ENCODE results near the gene ZDHHC14. TPM values are rescaled to one million over a fixed set of nuclear protein-coding genes. Genes with fewer than 3 reads are reported as not detected.

The ZDHHC14 gene
- total and polyA plus RNA-seq, 8 donors, result 8.2 to 33.2 (median 25.8) TPM

- Histone ChIP-seq H3K27ac (no peak overlapping the region), H3K9me3 (no peaks in the 10 kb centered on the region), H3K36me3 (no peaks in the 10 kb centered on the region), H3K27me3 (no peaks in the 10 kb centered on the region), H3K4me3 (no peak overlapping the region), H3K4me1 (peaks cover 0 to 6% of the 10 kb centered on the region in 2 donors)
- DNase-seq (no peak), ATAC-seq (no peak)
- intact Hi-C loops (cut with DNase I), result no loop called here
- no peak for TF ChIP-seq CTCF (IDR thresholded peaks at IDR 0.05)
These were observed 135.5 kb downstream of the ZDHHC14 start for GRCh38 chr6:157516319-157517026.

- H3K4me1 ChIP-seq, result peaks cover 0 to 8% of the 10 kb centered on the region in 2 donors
- no peak for ATAC-seq
- H3K4me3 ChIP-seq, result no peak overlapping the region
- no peak overlapping the region for H3K27ac ChIP-seq
- DNase-seq, result no peak
- no peaks in the 10 kb centered on the region for H3K36me3 ChIP-seq
- intact Hi-C loops (cut with DNase I), result no loop called here
- no peaks in the 10 kb centered on the region for H3K27me3 ChIP-seq
- no peaks in the 10 kb centered on the region for H3K9me3 ChIP-seq
- TF ChIP-seq CTCF (IDR thresholded peaks at IDR 0.05), result no peak
These were observed 136.8 kb downstream of the ZDHHC14 start for GRCh38 chr6:157517601-157518359.

- no peak overlapping the region for H3K27ac ChIP-seq
- no peak for DNase-seq
- no peak for ATAC-seq
These were observed 137.6 kb downstream of the ZDHHC14 start for GRCh38 chr6:157518397-157519250.

DNA sequence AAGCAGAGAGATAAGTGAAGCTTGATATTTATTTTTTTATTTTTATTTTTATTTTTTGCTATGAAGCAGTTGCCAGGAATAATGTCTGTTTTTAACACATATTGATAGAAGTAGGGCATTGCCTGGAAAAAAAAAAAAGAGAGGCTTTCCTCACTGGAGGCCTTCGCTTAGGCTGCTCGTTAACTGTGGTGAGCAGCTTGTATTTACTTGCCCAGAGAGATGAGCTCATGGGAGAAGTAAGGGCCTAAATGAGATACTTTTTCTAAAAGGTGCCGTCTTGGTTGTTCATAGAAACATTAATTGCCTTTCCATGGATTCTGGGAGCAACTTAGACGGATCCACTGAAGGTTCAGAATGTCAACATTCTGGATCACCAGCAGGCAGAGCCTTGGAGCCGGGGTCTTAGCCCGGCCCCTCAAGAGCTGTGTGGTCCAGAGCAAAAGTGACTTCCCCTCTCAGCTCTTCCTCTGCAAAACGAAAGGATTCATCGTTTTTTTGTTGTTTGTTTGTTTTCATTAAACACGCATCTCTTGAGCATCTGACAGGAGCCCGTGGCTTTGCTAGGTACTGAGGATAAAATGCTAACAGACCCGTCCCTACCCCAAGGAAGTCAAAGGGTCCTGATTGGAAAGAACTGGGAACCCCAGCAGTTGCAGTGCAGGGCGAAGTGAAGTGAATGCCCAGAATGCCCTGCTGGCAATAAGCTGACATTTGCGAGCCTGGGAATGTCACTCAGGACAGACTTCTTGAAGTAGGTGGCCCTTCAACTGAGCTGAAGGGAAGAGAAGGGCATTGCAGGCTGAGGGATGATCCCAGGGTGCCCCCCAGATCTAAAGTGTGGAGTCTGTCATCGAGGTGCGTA is 138.5 kb downstream of the ZDHHC14 start:
- Histone ChIP-seq H3K4me3 (no peak overlapping the region), H3K27ac (no peak overlapping the region), H3K4me1 (peaks cover 0 to 8% of the 10 kb centered on the region in 2 donors), H3K36me3 (no peaks in the 10 kb centered on the region), H3K27me3 (no peaks in the 10 kb centered on the region), H3K9me3 (no peaks in the 10 kb centered on the region)
- DNase-seq (no peak), ATAC-seq (no peak)
- TF ChIP-seq CTCF (IDR thresholded peaks at IDR 0.05), result no peak
- intact Hi-C loops (cut with DNase I), result no loop called here

More at GRCh38 chr6:157518397-157519250, 137.6 kb downstream of the ZDHHC14 start:
- Histone ChIP-seq H3K9me3 (no peaks in the 10 kb centered on the region), H3K36me3 (no peaks in the 10 kb centered on the region), H3K27me3 (no peaks in the 10 kb centered on the region), H3K4me3 (no peak overlapping the region), H3K4me1 (peaks cover 0 to 8% of the 10 kb centered on the region in 2 donors)
- TF ChIP-seq CTCF (IDR thresholded peaks at IDR 0.05), result no peak
- intact Hi-C loops (cut with DNase I), result no loop called here

Measured in left lung (tissue), 10 donors.